HEK293 (cell line): ENCODE measurements around the gene PKLR.

Experiments used
- CTCF ChIA-PET: fragments of 350-600 bp; formaldehyde crosslinking; extraction: SDS; loops from one replicate; lab custom pipeline; 2021; ENCODE audit warnings: antibody characterized with exemption; lab: Yijun Ruan, JAX
- POLR2A ChIA-PET: fragments of 300-600 bp; formaldehyde crosslinking; extraction: SDS; loops from one replicate; lab custom pipeline; 2020; ENCODE audit warnings: antibody characterized with exemption, inconsistent platforms; lab: Yijun Ruan, JAX
- H3K27ac ChIP-seq: fragments of 200-500 bp; sonication (Bioruptor generic); 2 replicates; pipeline ENCODE4 v1.5.1; 2014; ENCODE audit warnings: low read depth, low read length, control low read depth, inconsistent platforms; ENCODE audit errors: extremely low read depth
- H3K36me3 ChIP-seq, 2 experiments: fragments of 200-500 bp in 1 of 2; sonication (Bioruptor generic) in 1 of 2; 1 replicate in 1 of 2; 2 replicates in 1 of 2; pipeline ENCODE4 v1.5.1; 2014 to 2017; ENCODE audit warnings: inconsistent platforms in 2 of 2, low read length in 2 of 2; ENCODE audit not compliant: control insufficient read depth in 2 of 2, insufficient read depth in 1 of 2
- H3K4me1 ChIP-seq: fragments of 200-500 bp; sonication (Bioruptor generic); 2 replicates; pipeline ENCODE4 v1.5.1; 2014; ENCODE audit warnings: mild to moderate bottlenecking, low read length, inconsistent platforms; ENCODE audit not compliant: control insufficient read depth, insufficient read depth
- H3K4me3 ChIP-seq: 2 replicates; pipeline ENCODE4 v1.5.1; 2011; ENCODE audit warnings: low read depth, mild to moderate bottlenecking, control low read depth, low read length, moderate library complexity
- H3K9me3 ChIP-seq: fragments of 200-500 bp; sonication (Bioruptor generic); 2 replicates; pipeline ENCODE4 v1.5.1; 2014; ENCODE audit warnings: low read depth, low read length, inconsistent platforms; ENCODE audit not compliant: control insufficient read depth, insufficient read depth
- EGR2 ChIP-seq: fragments of 450-650 bp; formaldehyde crosslinking; IDR thresholded peaks from 2 replicates; pipeline ENCODE4 v1.5.1; 2016; ENCODE audit warnings: low read depth, missing biosample characterization, missing genetic modification characterization
- IKZF3 ChIP-seq: fragments of 450-650 bp; IDR thresholded peaks from 2 replicates; pipeline ENCODE4 v1.5.0; 2018; ENCODE audit warnings: missing biosample characterization, mild to moderate bottlenecking, missing genetic modification characterization, moderate library complexity
- TCF7L2 ChIP-seq: IDR thresholded peaks from 2 replicates; pipeline ENCODE4 v1.6.1; 2011; ENCODE audit warnings: low read depth, mild to moderate bottlenecking, inconsistent platforms, low read length, moderate library complexity, borderline replicate concordance
- ZBTB7A ChIP-seq: fragments of 450-650 bp; formaldehyde crosslinking; IDR thresholded peaks from 2 replicates; pipeline ENCODE4 v1.5.1; 2016; ENCODE audit warnings: low read depth, missing biosample characterization, missing genetic modification characterization
- ZNF133 ChIP-seq: fragments of 450-650 bp; formaldehyde crosslinking; IDR thresholded peaks from 2 replicates; pipeline ENCODE4 v1.5.1; 2016; ENCODE audit warnings: missing biosample characterization, missing genetic modification characterization
- ZNF18 ChIP-seq: fragments of 450-650 bp; formaldehyde crosslinking; IDR thresholded peaks from 2 replicates; pipeline ENCODE4 v1.5.1; 2016; ENCODE audit warnings: missing biosample characterization, missing genetic modification characterization
- ZNF214 ChIP-seq: fragments of 450-650 bp; formaldehyde crosslinking; IDR thresholded peaks from 2 replicates; pipeline ENCODE4 v1.5.1; 2017; ENCODE audit warnings: missing biosample characterization, mild to moderate bottlenecking, missing genetic modification characterization, borderline replicate concordance
- ZNF26 ChIP-seq: fragments of 450-650 bp; formaldehyde crosslinking; IDR thresholded peaks from 2 replicates; pipeline ENCODE4 v1.5.1; 2016; ENCODE audit warnings: missing biosample characterization, missing genetic modification characterization
- ZNF280D ChIP-seq: fragments of 450-650 bp; formaldehyde crosslinking; IDR thresholded peaks from 2 replicates; pipeline ENCODE4 v1.5.1; 2016; ENCODE audit warnings: missing biosample characterization, missing genetic modification characterization
- ZNF600 ChIP-seq: fragments of 450-650 bp; formaldehyde crosslinking; IDR thresholded peaks from 2 replicates; pipeline ENCODE4 v1.5.1; 2016; ENCODE audit warnings: missing biosample characterization, missing genetic modification characterization

Gene PKLR

GRCh38 chr1:155320252-155320651, 19.0 kb upstream of the PKLR start:
- H3K27ac ChIP-seq, result 0 out of 2 replicates have a peak overlapping the region, but pooled peaks have one; percentile 13
- no peaks in the 10 kb centered on the region for H3K9me3 ChIP-seq
- TF ChIP-seq ZBTB7A (tag by site-specific recombination) (no peak), IKZF3 (tag by site-specific recombination) (0 out of 2 replicates have a peak, but pooled peaks have one; percentile 3), ZNF214 (tag by site-specific recombination) (no peak)
- peaks cover 17 to 53% of the 10 kb centered on the region in 2 experiments; a peak in 2 of 3 replicates for H3K36me3 ChIP-seq
- H3K4me3 ChIP-seq, result no peak overlapping the region
- CTCF ChIA-PET, result interaction anchor here (0.6 to 0.7 kb wide), 2 partner anchors 70 to 151 kb away, joined by 3 read pairs; no protein-coding TSS in a partner anchor
- POLR2A ChIA-PET, result interaction anchor here (1.6 kb wide), 1 partner anchor 10 kb away, joined by 3 read pairs; no protein-coding TSS in a partner anchor
- H3K4me1 ChIP-seq, result no peaks in the 10 kb centered on the region

- Histone ChIP-seq H3K4me1 (no peaks in the 10 kb centered on the region), H3K9me3 (no peaks in the 10 kb centered on the region), H3K4me3 (no peak overlapping the region), H3K27ac (0 out of 2 replicates have a peak overlapping the region, but pooled peaks have one; percentile 13), H3K36me3 (peaks cover 24 to 59% of the 10 kb centered on the region in 2 experiments)
- TF ChIP-seq ZNF26 (tag by site-specific recombination) (no peak), ZNF133 (tag by site-specific recombination) (no peak), ZNF600 (tag by site-specific recombination) (peak; percentile 36; the same call in 1 of the 2 replicates), EGR2 (no peak)
- POLR2A ChIA-PET, result interaction anchor here (1.6 kb wide), 1 partner anchor 10 kb away, joined by 3 read pairs; no protein-coding TSS in a partner anchor
- CTCF ChIA-PET, result interaction anchor here (0.7 kb wide), 1 partner anchor 69 kb away, joined by 3 read pairs; no protein-coding TSS in a partner anchor
These were observed 18.3 kb upstream of the PKLR start for GRCh38 chr1:155319536-155319935.

- H3K4me1 ChIP-seq, result no peaks in the 10 kb centered on the region
- no peak overlapping the region for H3K27ac ChIP-seq
- peaks cover 34 to 72% of the 10 kb centered on the region in 2 experiments for H3K36me3 ChIP-seq
- no peaks in the 10 kb centered on the region for H3K9me3 ChIP-seq
- POLR2A ChIA-PET, result interaction anchor here (0.6 to 1.7 kb wide), 3 partner anchors 45 to 194 kb away, joined by 3 to 4 read pairs (median 4); partner anchors contain the start of genes CLK2 and SCAMP3
- H3K4me3 ChIP-seq, result no peak overlapping the region
- TF ChIP-seq ZNF18 (tag by site-specific recombination) (no peak), ZNF280D (tag by site-specific recombination) (no peak), TCF7L2 (no peak)
- TF ChIP-seq, all 188 proteins: peak for 0
- CTCF ChIA-PET, result interaction anchor here (0.8 to 3.7 kb wide), 2 partner anchors 20 to 67 kb away, joined by 4 to 23 read pairs; no protein-coding TSS in a partner anchor
These were observed 16.8 kb upstream of the PKLR start for GRCh38 chr1:155318082-155318481.
